ENCODE data around the gene BCL2.

Gene BCL2

DNA sequence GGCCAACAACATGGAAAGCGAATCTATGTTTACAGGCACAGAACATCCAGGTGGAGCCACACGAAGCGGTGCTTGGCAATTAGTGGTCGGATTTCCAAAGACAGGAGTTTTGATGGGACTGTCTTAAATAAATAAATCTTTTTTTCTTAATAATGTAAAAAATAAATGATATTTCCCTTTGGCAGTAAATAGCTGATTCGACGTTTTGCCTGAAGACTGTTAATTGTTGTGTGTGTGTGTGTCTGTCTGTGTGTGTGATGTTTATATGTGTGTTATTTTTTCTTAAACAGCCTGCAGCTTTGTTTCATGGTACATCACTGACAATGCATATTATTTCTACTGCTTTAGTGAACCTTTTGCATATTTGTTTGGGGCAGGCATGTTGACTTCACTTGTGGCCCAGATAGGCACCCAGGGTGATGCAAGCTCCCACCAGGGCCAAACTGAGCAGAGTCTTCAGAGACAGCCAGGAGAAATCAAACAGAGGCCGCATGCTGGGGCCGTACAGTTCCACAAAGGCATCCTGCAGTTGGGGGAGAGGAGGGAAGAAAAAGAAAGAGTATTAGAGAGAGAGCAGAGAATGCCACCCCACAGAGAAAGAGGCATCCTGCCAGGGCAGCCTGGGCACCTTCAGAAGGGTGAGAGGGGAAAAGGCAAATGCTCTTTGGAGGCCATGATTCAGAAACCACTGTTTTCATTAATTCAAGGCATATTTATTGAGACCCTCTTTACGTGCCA is 191.2 kb downstream of the BCL2 start:
- Mint-ChIP-seq H3K4me3 (no peak overlapping the region), H3K27ac (no peak overlapping the region), H3K27me3 (ENCODE audit: low read depth) (no peaks in the 10 kb centered on the region), H3K9me3 (no peaks in the 10 kb centered on the region), H3K36me3 (ENCODE audit: low read depth) (peaks cover 32% of the 10 kb centered on the region), H3K4me1 (ENCODE audit: low read depth) (peaks cover 16% of the 10 kb centered on the region)

DNA sequence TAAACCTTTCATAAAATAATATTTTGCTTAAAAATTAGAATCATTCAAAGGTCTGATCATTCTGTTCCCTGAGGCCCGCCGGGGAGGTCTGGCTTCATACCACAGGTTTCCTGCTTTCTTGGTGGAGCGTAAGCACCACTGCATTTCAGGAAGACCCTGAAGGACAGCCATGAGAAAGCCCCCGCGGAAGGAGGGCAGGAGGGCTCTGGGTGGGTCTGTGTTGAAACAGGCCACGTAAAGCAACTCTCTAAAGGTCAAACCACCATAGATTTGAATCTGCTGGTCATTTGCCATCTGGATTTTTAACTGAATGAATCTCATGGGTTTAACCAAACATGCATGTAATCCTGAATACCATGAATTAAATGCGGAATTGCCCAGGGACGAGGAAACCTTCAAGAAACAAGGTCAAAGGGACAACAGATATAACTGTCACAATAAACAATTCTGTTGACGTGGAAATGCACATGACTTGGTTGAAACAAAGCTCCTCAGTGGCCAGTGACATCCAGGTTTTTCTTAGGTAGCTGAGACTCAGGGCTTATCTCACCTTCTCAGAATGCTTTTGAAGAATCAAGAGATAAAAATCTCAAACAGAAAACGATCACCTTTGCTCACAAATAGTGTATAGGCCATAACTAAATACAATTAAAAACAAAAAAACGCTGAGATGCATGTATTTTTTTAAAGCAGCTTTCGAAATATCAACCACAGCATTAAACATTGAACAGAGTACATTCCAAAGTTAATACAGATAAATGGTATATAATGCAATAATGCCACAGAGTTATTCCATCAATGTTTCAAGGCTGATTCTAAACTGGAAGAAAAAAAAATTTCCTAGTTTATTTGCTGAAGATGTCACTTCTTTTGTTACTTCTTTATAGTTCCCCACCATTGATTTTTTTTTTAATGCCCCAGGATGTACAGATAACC is 193.2 kb downstream of the BCL2 start:
- Mint-ChIP-seq H3K4me3 (no peak overlapping the region), H3K9me3 (no peaks in the 10 kb centered on the region), H3K4me1 (ENCODE audit: low read depth) (peaks cover 5% of the 10 kb centered on the region), H3K27ac (no peak overlapping the region), H3K27me3 (ENCODE audit: low read depth) (no peaks in the 10 kb centered on the region), H3K36me3 (ENCODE audit: low read depth) (peaks cover 34% of the 10 kb centered on the region)

DNA sequence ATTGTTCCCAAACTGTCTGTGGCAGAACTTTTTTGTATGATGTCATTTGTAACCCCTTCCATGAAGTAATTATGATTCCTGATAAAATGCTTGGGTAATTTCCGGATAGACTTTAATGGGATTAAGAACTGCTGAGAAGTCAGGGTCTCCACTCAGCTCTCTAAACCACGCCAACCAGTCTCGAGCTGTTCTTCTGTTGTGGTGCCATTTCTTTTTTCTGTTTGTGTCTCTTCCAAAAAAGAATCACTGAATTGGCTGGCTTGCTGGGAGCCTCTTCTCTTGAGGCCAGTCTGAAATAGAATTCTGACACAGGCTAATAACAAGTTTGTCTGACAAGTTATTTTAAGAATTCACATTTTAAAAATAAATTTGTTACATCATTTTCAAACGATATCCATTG is 198.9 kb downstream of the BCL2 start:
- Mint-ChIP-seq H3K4me1 (ENCODE audit: low read depth) (peaks cover 2% of the 10 kb centered on the region), H3K27ac (no peak overlapping the region), H3K4me3 (no peak overlapping the region), H3K36me3 (ENCODE audit: low read depth) (peaks cover 17% of the 10 kb centered on the region), H3K27me3 (ENCODE audit: low read depth) (peaks cover 39% of the 10 kb centered on the region), H3K9me3 (no peaks in the 10 kb centered on the region)

DNA sequence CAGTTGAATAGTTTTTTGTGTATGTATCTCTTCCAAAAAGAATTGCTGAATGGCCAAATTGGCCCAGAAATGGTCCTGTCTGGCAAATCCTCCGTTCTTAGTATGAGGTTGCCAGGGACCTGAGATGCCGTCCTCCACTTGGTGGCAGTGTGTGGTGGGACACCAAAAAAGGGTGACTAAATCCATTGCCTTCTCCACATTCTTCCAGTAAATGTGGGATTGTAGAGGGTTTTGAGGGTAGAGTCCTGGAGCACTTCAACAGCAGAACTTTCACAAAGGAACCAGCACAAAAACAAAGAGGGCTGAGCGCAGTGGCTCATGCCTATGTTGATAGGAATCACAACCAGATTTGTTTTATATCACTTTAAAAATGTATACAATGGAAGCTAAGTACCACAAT is 199.9 kb downstream of the BCL2 start:
- H3K9me3 Mint-ChIP-seq: no peaks in the 10 kb centered on the region
- peaks cover 12% of the 10 kb centered on the region for H3K36me3 Mint-ChIP-seq (ENCODE audit: low read depth)
- H3K27ac Mint-ChIP-seq: no peak overlapping the region
- no peak overlapping the region for H3K4me3 Mint-ChIP-seq
- peaks cover 42% of the 10 kb centered on the region for H3K27me3 Mint-ChIP-seq (ENCODE audit: low read depth)
- H3K4me1 Mint-ChIP-seq (ENCODE audit: low read depth): peaks cover 2% of the 10 kb centered on the region

DNA sequence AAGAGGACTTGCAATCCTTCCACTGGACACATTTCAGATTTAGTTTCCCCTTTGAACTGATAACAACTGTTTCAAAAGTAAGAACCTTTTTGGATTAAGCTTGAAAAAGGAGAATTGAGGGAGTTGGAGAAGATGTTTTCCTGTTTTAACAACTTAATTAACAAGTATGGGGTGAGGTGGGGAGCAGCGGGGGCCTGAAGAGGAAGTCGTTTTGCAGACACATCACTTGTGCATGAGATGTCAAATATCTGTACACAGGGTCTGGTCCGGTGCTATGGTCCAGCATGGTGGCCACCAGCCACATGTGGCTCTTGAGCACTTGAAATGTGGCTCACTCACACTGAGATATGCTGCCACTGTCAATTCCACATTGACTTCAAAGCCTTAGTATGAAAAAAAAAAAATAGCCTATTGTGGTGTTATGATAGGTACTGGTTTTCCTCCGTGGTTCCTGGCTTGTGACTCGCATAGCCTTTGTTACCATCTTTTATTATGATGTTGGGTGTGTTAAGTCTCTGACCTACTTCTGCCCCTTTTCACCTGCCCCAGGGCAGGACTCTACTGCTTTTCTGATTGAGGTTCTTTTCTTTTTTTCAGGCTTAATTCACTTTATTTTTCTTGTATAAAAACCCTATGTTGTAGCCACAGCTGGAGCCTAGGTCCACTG is 205.5 kb downstream of the BCL2 start:
- peaks cover 12% of the 10 kb centered on the region for H3K36me3 Mint-ChIP-seq (ENCODE audit: low read depth)
- no peak overlapping the region for H3K27ac Mint-ChIP-seq
- peaks cover 16% of the 10 kb centered on the region for H3K4me1 Mint-ChIP-seq (ENCODE audit: low read depth)
- H3K9me3 Mint-ChIP-seq: peaks cover 25% of the 10 kb centered on the region
- H3K4me3 Mint-ChIP-seq: no peak overlapping the region
- H3K27me3 Mint-ChIP-seq (ENCODE audit: low read depth): peaks cover 55% of the 10 kb centered on the region

DNA sequence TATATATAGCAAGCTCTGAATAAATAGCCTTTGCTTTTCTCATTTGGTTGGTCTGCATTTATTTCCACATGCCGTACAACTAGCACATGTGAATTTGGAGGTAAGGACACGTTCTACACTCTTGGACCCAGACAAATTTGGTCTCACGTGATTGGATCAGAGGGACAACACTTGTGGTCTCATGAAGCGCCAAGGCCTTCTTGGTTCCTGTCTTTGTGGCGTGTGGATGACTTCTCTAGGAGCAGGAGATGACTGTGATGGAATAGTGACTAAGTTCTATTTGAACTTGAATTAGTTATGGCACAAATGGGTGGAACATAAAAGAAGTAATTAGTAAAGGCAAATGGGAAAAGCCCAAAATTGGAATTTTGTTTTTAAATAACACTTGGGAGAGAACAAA is 206.9 kb downstream of the BCL2 start:
- Mint-ChIP-seq H3K27me3 (ENCODE audit: low read depth) (peaks cover 52% of the 10 kb centered on the region), H3K4me3 (no peak overlapping the region), H3K9me3 (peaks cover 25% of the 10 kb centered on the region), H3K27ac (no peak overlapping the region), H3K36me3 (ENCODE audit: low read depth) (peaks cover 12% of the 10 kb centered on the region), H3K4me1 (ENCODE audit: low read depth) (peaks cover 19% of the 10 kb centered on the region)

DNA sequence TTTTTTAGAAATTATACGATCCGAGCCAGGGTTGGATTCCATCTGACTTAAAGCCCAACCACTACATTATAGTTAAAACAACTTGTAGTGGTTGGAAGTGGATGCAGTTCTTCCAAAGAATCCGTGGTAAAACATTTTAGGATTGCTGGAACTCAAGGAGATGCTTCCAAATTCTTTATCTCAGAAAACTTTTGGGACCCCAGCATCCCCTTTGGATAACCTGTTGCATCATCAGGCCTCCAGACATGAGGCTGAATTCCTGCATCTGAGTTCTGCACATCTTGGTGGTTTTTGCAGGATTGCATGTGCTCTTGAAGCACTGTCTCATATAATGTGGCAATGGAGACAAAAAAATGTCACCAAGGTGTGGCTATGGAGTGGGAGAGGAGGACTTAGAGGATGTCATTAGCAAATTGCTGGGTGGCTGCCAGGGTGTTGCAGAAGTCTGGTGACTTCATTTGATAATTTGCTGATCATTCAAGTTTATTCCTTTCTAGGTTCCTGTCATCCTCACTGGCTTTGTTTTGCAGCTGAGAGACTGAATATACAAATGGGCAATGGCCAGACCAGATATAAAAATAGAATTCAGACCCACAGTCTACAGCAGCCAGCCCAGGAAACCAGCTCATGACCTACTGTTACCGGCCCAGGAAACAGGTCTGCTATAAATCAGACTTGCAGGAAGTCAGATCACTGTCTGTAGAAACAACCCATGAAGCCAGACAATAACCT is 207.7 kb downstream of the BCL2 start:
- H3K4me3 Mint-ChIP-seq: no peak overlapping the region
- peaks cover 25% of the 10 kb centered on the region for H3K9me3 Mint-ChIP-seq
- peaks cover 44% of the 10 kb centered on the region for H3K27me3 Mint-ChIP-seq (ENCODE audit: low read depth)
- no peak overlapping the region for H3K27ac Mint-ChIP-seq
- peaks cover 12% of the 10 kb centered on the region for H3K36me3 Mint-ChIP-seq (ENCODE audit: low read depth)
- peaks cover 27% of the 10 kb centered on the region for H3K4me1 Mint-ChIP-seq (ENCODE audit: low read depth)

DNA sequence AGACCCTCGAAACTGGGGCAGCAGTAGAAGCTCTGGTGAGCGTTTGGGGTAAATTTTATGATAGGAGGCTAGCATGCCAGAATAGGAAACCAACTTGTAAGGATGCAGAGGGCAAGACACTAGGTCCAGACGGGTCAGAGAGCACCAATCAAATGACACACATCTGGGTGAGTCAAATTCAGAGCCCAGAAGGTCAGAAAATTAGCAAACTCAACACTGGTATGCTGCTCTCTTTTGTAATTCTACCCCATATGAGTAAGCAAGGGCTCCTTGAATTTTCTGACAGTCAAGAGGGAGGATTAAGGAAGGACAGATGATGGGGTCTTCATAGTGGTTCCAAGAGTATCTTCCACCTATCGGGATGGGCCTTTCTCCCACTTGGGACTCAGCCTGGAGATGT is 209.8 kb downstream of the BCL2 start:
- no peak overlapping the region for H3K4me3 Mint-ChIP-seq
- peaks cover 29% of the 10 kb centered on the region for H3K9me3 Mint-ChIP-seq
- peaks cover 34% of the 10 kb centered on the region for H3K4me1 Mint-ChIP-seq (ENCODE audit: low read depth)
- peaks cover 37% of the 10 kb centered on the region for H3K27me3 Mint-ChIP-seq (ENCODE audit: low read depth)
- peaks cover 13% of the 10 kb centered on the region for H3K36me3 Mint-ChIP-seq (ENCODE audit: low read depth)
- no peak overlapping the region for H3K27ac Mint-ChIP-seq

DNA sequence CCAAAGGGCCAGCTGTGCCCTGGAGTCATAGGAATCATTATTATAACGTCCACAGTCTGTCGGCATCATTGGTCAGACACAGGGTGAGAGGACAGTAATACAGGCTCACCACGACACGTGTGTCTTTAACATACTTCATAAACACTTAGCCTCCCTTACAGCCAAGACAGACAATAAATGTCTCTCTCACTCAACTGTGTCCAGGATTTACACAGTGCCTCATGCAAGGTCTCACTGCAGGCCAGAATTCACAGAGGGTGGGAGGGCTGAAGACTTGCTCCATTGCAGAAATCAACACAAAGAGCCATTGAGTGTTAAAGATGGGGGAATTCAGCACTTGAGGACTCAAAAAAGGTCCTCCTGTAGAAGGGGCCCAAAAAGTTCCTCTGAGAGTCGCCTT is 210.5 kb downstream of the BCL2 start:
- Mint-ChIP-seq H3K4me1 (ENCODE audit: low read depth) (peaks cover 32% of the 10 kb centered on the region), H3K4me3 (no peak overlapping the region), H3K27ac (no peak overlapping the region), H3K27me3 (ENCODE audit: low read depth) (peaks cover 30% of the 10 kb centered on the region), H3K36me3 (ENCODE audit: low read depth) (peaks cover 13% of the 10 kb centered on the region), H3K9me3 (peaks cover 31% of the 10 kb centered on the region)

DNA sequence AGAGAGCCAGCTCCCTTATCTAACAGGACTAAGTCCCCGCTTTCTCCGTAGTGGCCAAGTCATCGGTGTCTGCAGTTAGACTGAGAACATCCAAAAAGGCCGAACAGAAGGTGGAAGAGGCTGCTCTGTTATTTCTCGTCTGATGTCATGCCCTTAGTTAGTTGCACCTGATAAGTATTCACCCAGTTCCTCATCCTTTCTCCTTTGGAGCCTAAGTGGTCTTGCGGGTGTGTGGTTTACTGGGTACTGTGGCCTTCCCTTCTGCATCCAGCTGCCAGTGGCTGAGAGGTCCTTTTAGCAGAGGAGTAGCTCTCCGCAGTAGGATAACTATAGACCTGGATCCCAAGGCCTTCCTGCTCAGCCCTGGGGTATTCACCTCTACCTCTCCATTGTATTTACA is 211.6 kb downstream of the BCL2 start:
- peaks cover 31% of the 10 kb centered on the region for H3K4me1 Mint-ChIP-seq (ENCODE audit: low read depth)
- H3K27me3 Mint-ChIP-seq (ENCODE audit: low read depth): peaks cover 35% of the 10 kb centered on the region
- H3K4me3 Mint-ChIP-seq: no peak overlapping the region
- H3K36me3 Mint-ChIP-seq (ENCODE audit: low read depth): peaks cover 16% of the 10 kb centered on the region
- H3K27ac Mint-ChIP-seq: no peak overlapping the region
- H3K9me3 Mint-ChIP-seq: peaks cover 33% of the 10 kb centered on the region

DNA sequence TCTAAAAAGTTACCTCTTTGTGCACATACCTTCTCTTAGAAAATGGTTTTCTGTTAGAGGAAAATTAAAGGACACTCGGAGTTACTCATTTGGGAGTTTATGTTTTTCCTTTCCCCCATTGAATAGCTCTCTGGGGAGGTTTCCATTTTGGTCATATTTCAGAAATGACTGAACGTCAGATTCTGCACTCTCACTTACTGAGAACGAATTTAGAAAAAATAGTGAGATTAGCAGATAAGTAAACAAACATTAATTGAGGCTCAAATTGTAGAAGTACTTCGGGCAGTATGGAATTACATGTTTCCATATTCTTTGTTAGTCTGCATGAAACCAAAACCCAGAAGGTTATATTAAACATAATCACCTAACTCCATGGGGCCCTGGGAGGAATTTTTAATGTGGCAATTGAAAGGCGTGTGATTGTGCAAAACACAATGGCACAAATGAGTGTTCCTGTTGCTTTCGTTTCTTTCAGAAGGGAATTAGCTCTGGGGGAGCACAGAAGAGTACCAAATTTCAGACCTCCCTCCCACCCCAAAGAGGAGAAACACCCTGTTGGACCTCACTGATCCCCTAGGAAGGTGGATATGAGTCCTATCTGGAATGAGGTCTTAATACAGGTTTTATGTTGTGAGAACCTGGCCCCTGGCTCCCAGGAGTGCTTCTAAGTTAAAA is 212.3 kb downstream of the BCL2 start:
- H3K27me3 Mint-ChIP-seq (ENCODE audit: low read depth): peaks cover 31% of the 10 kb centered on the region
- no peak overlapping the region for H3K4me3 Mint-ChIP-seq
- peaks cover 13% of the 10 kb centered on the region for H3K36me3 Mint-ChIP-seq (ENCODE audit: low read depth)
- H3K27ac Mint-ChIP-seq: no peak overlapping the region
- H3K4me1 Mint-ChIP-seq (ENCODE audit: low read depth): peaks cover 29% of the 10 kb centered on the region
- H3K9me3 Mint-ChIP-seq: peaks cover 27% of the 10 kb centered on the region

DNA sequence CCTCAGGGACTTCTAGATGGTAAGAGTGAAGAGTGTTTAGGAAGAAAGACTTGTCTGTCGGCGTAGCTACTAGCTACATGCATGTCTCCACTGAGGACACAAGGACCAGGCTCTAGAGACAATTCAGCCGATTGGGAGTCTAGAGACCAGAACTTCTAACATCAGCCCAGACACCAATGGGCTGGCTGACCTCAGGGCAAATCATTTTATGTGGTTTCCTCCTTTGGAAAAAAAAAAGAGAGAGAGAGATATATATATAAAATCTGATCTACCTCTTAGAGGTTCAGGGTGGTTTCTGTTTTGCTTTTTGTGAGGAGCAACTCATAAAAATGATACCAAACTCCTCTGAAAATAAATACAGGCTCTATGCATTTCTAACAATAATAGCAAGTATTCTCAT is 212.8 kb downstream of the BCL2 start:
- Mint-ChIP-seq H3K27me3 (ENCODE audit: low read depth) (peaks cover 34% of the 10 kb centered on the region), H3K9me3 (peaks cover 22% of the 10 kb centered on the region), H3K36me3 (ENCODE audit: low read depth) (peaks cover 10% of the 10 kb centered on the region), H3K27ac (peak overlapping the region; percentile 67), H3K4me1 (ENCODE audit: low read depth) (peaks cover 27% of the 10 kb centered on the region), H3K4me3 (peak overlapping the region; percentile 61)

DNA sequence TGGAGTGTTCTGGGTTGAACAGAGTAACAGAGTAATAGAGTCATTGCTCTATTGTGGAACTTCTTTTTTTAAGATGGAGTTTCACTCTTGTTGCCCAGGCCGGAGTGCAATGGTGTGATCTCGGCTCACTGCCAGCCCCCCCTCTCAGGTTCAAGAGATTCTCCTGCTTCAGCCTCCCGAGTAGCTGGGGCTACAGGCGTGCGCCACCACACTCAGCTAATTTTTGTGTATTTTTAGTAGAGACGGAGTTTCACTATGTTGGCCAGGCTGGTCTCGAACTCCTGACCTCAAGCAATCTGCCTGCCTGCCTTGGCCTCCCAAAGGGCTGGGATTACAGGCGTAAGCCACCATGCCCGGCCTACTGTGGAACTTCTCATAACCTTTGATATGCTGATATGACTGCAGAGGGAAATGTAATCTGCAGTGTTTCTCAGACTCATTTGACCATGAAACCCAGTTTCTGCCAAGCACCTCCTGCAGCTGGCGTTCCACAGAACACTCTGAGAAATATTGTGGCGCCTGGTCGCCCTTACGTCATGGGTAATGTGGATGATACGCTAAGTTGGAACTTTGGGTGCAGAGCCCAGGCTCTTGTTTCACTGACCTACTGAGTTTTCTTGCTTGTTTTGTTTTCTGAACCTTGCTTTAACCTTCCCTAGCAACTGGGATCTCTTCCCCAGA is 213.8 kb downstream of the BCL2 start:
- Mint-ChIP-seq H3K27me3 (ENCODE audit: low read depth) (peaks cover 38% of the 10 kb centered on the region), H3K9me3 (peaks cover 16% of the 10 kb centered on the region), H3K4me3 (no peak overlapping the region), H3K27ac (no peak overlapping the region), H3K36me3 (ENCODE audit: low read depth) (peaks cover 9% of the 10 kb centered on the region), H3K4me1 (ENCODE audit: low read depth) (peaks cover 29% of the 10 kb centered on the region)
